Measurements from ENCODE around the gene CSRNP3. TPM values are rescaled to one million over a fixed set of nuclear protein-coding genes. Genes with fewer than 3 reads are reported as not detected.

CSRNP3 gene
- total and polyA plus RNA-seq, 2 donors (not counting 3 experiments of a cell fraction or from before 2014, with no cell fraction given): not detected

- Histone ChIP-seq H3K9me1 (replicated peaks; ENCODE audit: control insufficient read depth, extremely low read depth, insufficient read depth, low read length) (no peaks in the 10 kb centered on the region), H3K4me3 (replicated peaks in 1 of 3; ENCODE audit: insufficient read depth in 1 of 3, low read depth in 1 of 3, low read length in 3 of 3) (no peak overlapping the region), H3K4me2 (ENCODE audit: insufficient read depth, low read length) (no peak overlapping the region), H3K79me2 (ENCODE audit: control insufficient read depth, insufficient read depth, low read length) (no peaks in the 10 kb centered on the region), H2AFZ (ENCODE audit: low read depth, low read length) (no peak overlapping the region), H3K9ac (replicated peaks; ENCODE audit: extremely low read depth, insufficient read depth, low read length) (no peak overlapping the region), H3K27me3 (ENCODE audit: control insufficient read depth in 2 of 2, insufficient read depth in 2 of 2, low read length in 2 of 2) (no peaks in the 10 kb centered on the region), H3K4me1 (ENCODE audit: control insufficient read depth, extremely low read depth, insufficient read depth, low read length) (no peaks in the 10 kb centered on the region), H4K20me1 (replicated peaks; ENCODE audit: control insufficient read depth, extremely low read depth, insufficient read depth, low read length) (no peaks in the 10 kb centered on the region), H3K27ac (ENCODE audit: insufficient read depth, low read depth, low read length) (no peak overlapping the region), H3K9me3 (replicated peaks; ENCODE audit: control insufficient read depth, insufficient read depth, low read length) (no peaks in the 10 kb centered on the region), H3K36me3 (ENCODE audit: control insufficient read depth in 2 of 2, extremely low read depth in 1 of 2, insufficient read depth in 2 of 2, low read length in 2 of 2) (no peaks in the 10 kb centered on the region)
- intact Hi-C loops (cut with micrococcal nuclease) (no loop called here), dilution Hi-C loops (cut with MboI; ENCODE audit: extremely low pct_ligation_motif_present, low sequenced_read_pairs) (no loop called here)
- TF ChIP-seq MYC (IDR thresholded peaks at IDR 0.05; ENCODE audit: low read depth, low read length): no peak
- TF ChIP-seq GATA2 (IDR thresholded peaks at IDR 0.05; ENCODE audit: insufficient read depth, insufficient read length, low read depth, low read length): no peak
- no peak for TF ChIP-seq CTCF (IDR thresholded peaks at IDR 0.05; ENCODE audit: extremely low read depth in 1 of 2, insufficient read depth in 1 of 2, low read depth in 1 of 2, low read length in 2 of 2)
- no peak for TF ChIP-seq JUN (IDR thresholded peaks at IDR 0.05; ENCODE audit: borderline replicate concordance, insufficient read depth, insufficient read length, low read depth)
- no peak for TF ChIP-seq POLR2A (IDR thresholded peaks at IDR 0.05; ENCODE audit: low read depth, low read length)
- no peak for TF ChIP-seq POLR2AphosphoS5 (IDR thresholded peaks at IDR 0.05; ENCODE audit: insufficient read depth, low read depth, low read length)
- TF ChIP-seq FOS (IDR thresholded peaks at IDR 0.05; ENCODE audit: borderline replicate concordance, insufficient read depth, low read length): no peak
- TF ChIP-seq EZH2 (IDR thresholded peaks at IDR 0.05; ENCODE audit: borderline replicate concordance, low read depth, low read length, severe bottlenecking): no peak
- TF ChIP-seq MAX (IDR thresholded peaks at IDR 0.05; ENCODE audit: insufficient read depth, insufficient read length): no peak
- no TSS peak for BruUV-seq (replicated peaks)
- ChIA-PET CTCF (no interaction called here), POLR2A (no interaction called here)
- no peak for FAIRE-seq
- no peak for DNase-seq (ENCODE audit: low read depth, low spot score)
Measured at GRCh38 chr2:165678882-165679281, 209.4 kb downstream of the CSRNP3 start.
